Measurements from ENCODE around the gene ZP1.
"Not testable (repeated sequence)": the region's sequence is repeated elsewhere in the genome, so short reads cannot be mapped to it uniquely, and the experiment has no call there.

ZP1 gene

GRCh38 chr11:60866911-60867870 is at the start of gene ZP1:
TSS of gene ZP1 (plus strand) at chr11:60867542. CDS start at chr11:60867562, 20 bp downstream.
- DNase-seq (ENCODE audit: low spot score) = no peak
- FAIRE-seq = no peak

GRCh38 chr11:60818057-60818456 is 49.3 kb upstream of the ZP1 start:
- no peak for FAIRE-seq

GRCh38 chr11:60821827-60822599 is 45.3 kb upstream of the ZP1 start:
- FAIRE-seq (no peak), DNase-seq (ENCODE audit: low spot score) (no peak)

More at GRCh38 chr11:60818057-60818456, 49.3 kb upstream of the ZP1 start:
- no peak for DNase-seq (ENCODE audit: low spot score)

GRCh38 chr11:60823745-60824306 is 43.5 kb upstream of the ZP1 start:
- DNase-seq (ENCODE audit: low spot score); FAIRE-seq: not testable (repeated sequence)

GRCh38 chr11:60825118-60825517 is 42.2 kb upstream of the ZP1 start:
- no peak for DNase-seq (ENCODE audit: low spot score)
- no peak for FAIRE-seq

GRCh38 chr11:60825790-60826189 is 41.6 kb upstream of the ZP1 start:
- DNase-seq (ENCODE audit: low spot score) = no peak
- FAIRE-seq = no peak

GRCh38 chr11:60830478-60831142 is 36.7 kb upstream of the ZP1 start:
- no peak for FAIRE-seq

GRCh38 chr11:60831143-60831500 is 36.2 kb upstream of the ZP1 start:
- FAIRE-seq (no peak), DNase-seq (ENCODE audit: low spot score) (peak; percentile 57)

More at GRCh38 chr11:60830478-60831142, 36.7 kb upstream of the ZP1 start:
- no peak for DNase-seq (ENCODE audit: low spot score)

GRCh38 chr11:60831501-60832079 is 35.8 kb upstream of the ZP1 start:
- peak; percentile 28 for DNase-seq (ENCODE audit: low spot score)
- no peak for FAIRE-seq

GRCh38 chr11:60834742-60835533 is 32.4 kb upstream of the ZP1 start:
- DNase-seq (ENCODE audit: low spot score) = no peak
- no peak for FAIRE-seq

GRCh38 chr11:60835534-60835846 is 31.9 kb upstream of the ZP1 start:
- DNase-seq (ENCODE audit: low spot score) (no peak), FAIRE-seq (no peak)

GRCh38 chr11:60836866-60837515 is 30.4 kb upstream of the ZP1 start:
- FAIRE-seq (no peak), DNase-seq (ENCODE audit: low spot score) (no peak)

GRCh38 chr11:60838132-60838531 is 29.2 kb upstream of the ZP1 start:
- FAIRE-seq = no peak

GRCh38 chr11:60840470-60841430 is 26.6 kb upstream of the ZP1 start:
- FAIRE-seq (no peak), DNase-seq (ENCODE audit: low spot score) (peak; percentile 9)

More at GRCh38 chr11:60838132-60838531, 29.2 kb upstream of the ZP1 start:
- no peak for DNase-seq (ENCODE audit: low spot score)

GRCh38 chr11:60841797-60842667 is 25.3 kb upstream of the ZP1 start, which contains the start of gene CCDC86:
TSS of gene CCDC86 (plus strand) at chr11:60842113. CDS start at chr11:60842125, 12 bp downstream.
- FAIRE-seq (no peak), DNase-seq (ENCODE audit: low spot score) (peak; percentile 81)

- FAIRE-seq (no peak), DNase-seq (ENCODE audit: low spot score) (no peak)
These were observed 24.4 kb upstream of the ZP1 start for GRCh38 chr11:60842668-60843600.

All from RCC 7860 (cell line).